ENCODE results near the gene DMRTC2.

Gene DMRTC2

DNA sequence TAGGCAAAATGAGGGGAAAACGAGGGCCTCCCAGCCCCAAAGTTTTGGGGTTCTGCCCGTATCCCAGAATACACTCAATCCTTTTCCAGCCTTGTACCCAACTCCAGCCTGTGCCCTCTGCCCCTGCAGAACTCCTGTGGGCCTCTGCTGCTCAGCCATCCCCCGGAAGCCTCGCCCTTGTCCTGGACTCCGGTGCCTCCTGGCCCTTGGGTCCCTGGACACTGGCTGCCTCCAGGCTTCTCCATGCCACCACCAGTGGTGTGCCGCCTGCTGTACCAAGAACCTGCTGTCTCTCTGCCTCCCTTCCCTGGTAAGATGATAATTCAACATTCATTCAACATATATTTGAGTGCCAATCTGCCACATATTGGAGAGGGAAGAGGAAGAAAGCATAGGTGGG, 3.8 kb downstream of the DMRTC2 start:
- no peak for DNase-seq

DNA sequence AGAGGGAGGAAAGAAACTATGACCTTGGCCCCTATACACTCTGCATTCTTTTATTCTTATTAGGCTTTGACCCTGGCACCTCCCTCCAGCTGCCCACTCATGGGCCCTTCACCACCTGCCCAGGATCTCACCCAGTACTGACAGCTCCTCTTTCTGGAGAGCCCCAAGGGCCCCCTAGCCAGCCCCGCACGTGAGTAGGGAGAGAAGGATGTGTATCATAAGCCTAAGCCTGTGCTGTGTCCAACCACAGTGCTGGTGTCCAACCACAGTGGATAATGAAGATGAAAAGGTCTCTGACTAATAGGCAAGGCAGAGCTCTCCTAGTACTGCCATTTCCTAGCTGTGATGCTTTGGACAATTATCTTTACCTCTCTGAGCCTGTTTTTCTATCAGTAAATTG, 4.2 kb downstream of the DMRTC2 start:
- DNase-seq = no peak

- DNase-seq = no peak
These were observed 5.5 kb downstream of the DMRTC2 start for GRCh38 chr19:41850381-41850780.

GRCh38 chr19:41851456-41851855, 6.6 kb downstream of the DMRTC2 start:
- DNase-seq = no peak

- DNase-seq = no peak
These were observed 8.5 kb downstream of the DMRTC2 start for GRCh38 chr19:41853344-41853743.

- no peak for DNase-seq
These were observed 8.9 kb downstream of the DMRTC2 start for GRCh38 chr19:41853768-41854167.

GRCh38 chr19:41859213-41859617, 14.4 kb downstream of the DMRTC2 start:
- no peak for DNase-seq

GRCh38 chr19:41859618-41860418, 15.0 kb downstream of the DMRTC2 start, which contains the start of gene RPS19:
Gene RPS19 (plus strand): TSS chr19:41860255. CDS start chr19:41860775, 520 bp downstream.
- DNase-seq = peak; percentile 99

- no peak for DNase-seq
These were observed 15.7 kb downstream of the DMRTC2 start for GRCh38 chr19:41860419-41861115.

- DNase-seq = no peak
These were observed 16.4 kb downstream of the DMRTC2 start for GRCh38 chr19:41861116-41861768.

GRCh38 chr19:41861846-41862245, 17.0 kb downstream of the DMRTC2 start:
- no peak for DNase-seq

GRCh38 chr19:41862445-41862986, 17.7 kb downstream of the DMRTC2 start:
- no peak for DNase-seq

DNA sequence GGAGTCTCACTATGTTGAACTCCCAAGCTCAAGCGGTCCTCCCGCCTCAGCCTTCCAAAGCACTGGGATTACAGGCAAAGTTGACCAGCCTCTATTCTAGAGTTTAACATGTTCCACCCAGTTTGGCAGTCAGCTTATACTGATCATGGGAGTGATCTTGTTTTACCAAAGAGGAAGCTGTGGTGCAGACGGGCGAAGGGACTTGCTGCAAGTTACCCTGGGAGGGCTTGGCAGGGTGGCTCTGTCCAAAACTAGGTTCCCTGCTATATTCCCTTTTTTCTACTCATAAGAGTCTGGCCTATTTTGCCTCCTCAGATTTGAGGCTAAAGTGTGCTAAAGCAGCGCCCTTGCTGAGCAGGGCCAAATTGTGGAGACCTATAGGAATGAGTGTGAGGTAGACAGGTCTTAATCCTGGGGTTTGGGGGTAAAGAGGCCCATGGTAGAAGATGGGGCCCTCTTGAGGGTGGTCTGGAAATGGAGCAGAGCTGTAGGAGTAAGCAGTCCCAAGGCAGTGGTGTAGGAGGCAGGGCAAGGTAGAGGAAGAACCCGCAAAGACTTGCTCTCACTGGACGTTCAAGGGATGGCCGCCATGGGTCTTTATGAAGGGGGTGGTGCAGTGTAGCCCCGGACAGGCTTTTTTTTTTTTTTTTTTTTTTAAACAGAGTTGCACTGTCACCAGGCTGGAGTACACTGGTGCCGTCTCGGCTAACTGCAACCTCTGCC, 18.5 kb downstream of the DMRTC2 start:
- no peak for DNase-seq

GRCh38 chr19:41864374-41864773, 19.5 kb downstream of the DMRTC2 start:
- DNase-seq = no peak

DNA sequence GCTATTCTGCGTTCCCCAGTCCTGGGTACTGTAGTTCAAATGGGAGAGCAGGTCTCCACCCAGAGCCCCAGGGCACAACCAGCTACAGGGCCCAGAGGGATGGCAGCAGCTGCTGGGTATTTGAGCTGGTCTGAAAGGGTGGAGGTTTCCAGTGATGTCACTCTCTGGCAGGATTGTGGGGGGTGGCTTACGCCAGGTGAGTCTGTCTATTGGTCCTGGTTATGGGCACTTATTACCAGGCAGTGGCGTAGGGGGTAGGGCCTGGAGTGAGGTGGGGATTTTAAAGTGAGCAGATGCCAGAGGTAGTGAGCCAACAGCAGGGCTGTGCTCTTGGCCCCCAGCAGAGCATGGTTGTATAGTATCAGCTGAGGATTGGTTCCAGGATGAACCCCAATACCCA, 21.4 kb downstream of the DMRTC2 start:
- DNase-seq = no peak

- no peak for DNase-seq
These were observed 23.5 kb downstream of the DMRTC2 start for GRCh38 chr19:41868120-41868988.

DNA sequence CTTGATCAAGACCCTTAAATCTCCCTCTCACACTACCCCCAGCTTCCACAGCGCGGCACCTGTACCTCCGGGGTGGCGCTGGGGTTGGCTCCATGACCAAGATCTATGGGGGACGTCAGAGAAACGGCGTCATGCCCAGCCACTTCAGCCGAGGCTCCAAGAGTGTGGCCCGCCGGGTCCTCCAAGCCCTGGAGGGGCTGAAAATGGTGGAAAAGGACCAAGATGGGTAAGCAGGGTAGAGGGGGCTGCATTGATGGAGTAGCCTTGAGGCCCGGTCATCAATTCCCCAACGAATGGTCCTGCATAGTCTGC, 24.1 kb downstream of the DMRTC2 start:
- no peak for DNase-seq

DNA sequence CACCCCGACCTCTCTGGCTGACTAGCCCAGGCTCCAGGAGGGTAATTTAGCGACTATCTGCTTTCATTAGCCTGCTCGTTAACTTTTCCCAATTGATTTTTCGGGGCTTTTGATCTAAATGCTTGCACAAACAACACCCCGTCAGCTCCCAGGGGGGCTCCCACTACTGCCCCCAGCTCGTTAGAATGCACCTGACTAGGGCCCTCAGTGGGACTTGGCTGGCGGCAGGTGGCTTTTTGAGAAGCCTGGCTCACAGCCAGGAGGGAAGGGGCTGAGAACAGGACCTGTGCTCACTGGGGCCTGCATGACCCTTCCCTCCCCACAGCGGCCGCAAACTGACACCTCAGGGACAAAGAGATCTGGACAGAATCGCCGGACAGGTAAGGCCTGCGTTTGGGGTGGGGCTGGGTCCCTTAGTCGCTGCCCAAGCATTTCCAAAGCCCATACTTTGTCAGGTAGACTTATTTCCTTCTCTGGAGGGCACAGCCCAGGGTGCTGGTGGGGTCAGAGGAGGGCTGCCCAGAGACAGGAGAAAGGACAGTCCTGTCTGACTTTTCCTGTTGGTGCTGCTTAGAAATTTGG, 24.6 kb downstream of the DMRTC2 start:
- DNase-seq = no peak

- peak; percentile 31 for DNase-seq
These were observed 25.6 kb downstream of the DMRTC2 start for GRCh38 chr19:41870401-41870873.

GRCh38 chr19:41871573-41872383, 26.9 kb downstream of the DMRTC2 start:
- no peak for DNase-seq

DNA sequence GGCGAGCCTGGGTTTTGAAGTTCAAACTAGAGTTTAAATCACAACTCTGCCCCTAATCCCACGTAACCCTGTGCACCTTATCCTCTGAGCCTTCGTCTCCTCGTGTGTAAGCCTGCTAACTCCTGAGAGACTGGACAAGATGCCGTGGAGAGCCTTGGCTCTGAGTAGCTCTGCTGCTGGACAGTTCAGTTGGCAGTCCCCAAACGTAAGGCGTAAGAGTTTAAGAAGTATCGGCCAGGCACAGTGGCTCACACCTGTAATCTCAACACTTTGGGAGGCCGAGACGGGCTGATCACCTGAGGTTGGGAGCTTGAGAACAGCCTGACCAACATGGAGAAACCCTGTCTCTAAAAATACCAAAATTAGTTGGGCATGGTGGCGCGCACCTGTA, 27.5 kb downstream of the DMRTC2 start:
- DNase-seq = no peak
